Measurements from ENCODE around the gene SYPL1. TPM values are rescaled to one million over a fixed set of nuclear protein-coding genes. Genes with fewer than 3 reads are reported as not detected.
A peak's percentile ranks its signal among the peaks of the same experiment; 100 is the strongest.

SYPL1 gene
- total RNA-seq, 1 experiment from 2014 or later, result 39.2 TPM

GRCh38 chr7:106056513-106057203 is 55.5 kb downstream of the SYPL1 start:
- Histone ChIP-seq H2AK5ac (ENCODE audit: insufficient read length, low read length) (no peak overlapping the region), H3K27ac (ENCODE audit: insufficient read length, low read depth, low read length) (no peak overlapping the region), H3K9ac (ENCODE audit: extremely low read depth, insufficient read length, low read length) (no peak overlapping the region), H4K5ac (ENCODE audit: insufficient read length, low read depth, low read length) (no peak overlapping the region), H2BK12ac (ENCODE audit: insufficient read length, low read depth, low read length) (no peak overlapping the region), H3K56ac (ENCODE audit: insufficient read length, low read depth, low read length) (no peak overlapping the region), H3K27me3 (ENCODE audit: insufficient read depth, low read length) (no peaks in the 10 kb centered on the region), H4K8ac (replicated peaks; ENCODE audit: insufficient read length, low read depth, low read length) (no peak overlapping the region), H3K14ac (ENCODE audit: insufficient read depth, low read length) (no peak overlapping the region), H4K20me1 (ENCODE audit: control insufficient read depth, insufficient read depth, insufficient read length) (no peaks in the 10 kb centered on the region), H2BK20ac (ENCODE audit: low read depth, low read length, poor library complexity, severe bottlenecking) (no peak overlapping the region), H3T11ph (ENCODE audit: low read length) (no peak overlapping the region), H2BK15ac (ENCODE audit: low read depth, low read length) (no peak overlapping the region), H2BK120ac (ENCODE audit: low read depth, low read length, poor library complexity, severe bottlenecking) (no peak overlapping the region), H2AFZ (ENCODE audit: low read length) (no peak overlapping the region), H3K79me1 (ENCODE audit: insufficient read depth, low read depth, low read length, poor library complexity, severe bottlenecking) (no peaks in the 10 kb centered on the region), H3K4ac (ENCODE audit: low read depth, low read length) (no peak overlapping the region), H3K18ac (ENCODE audit: insufficient read length, low read depth, low read length) (no peak overlapping the region), H3K79me2 (ENCODE audit: insufficient read depth, low read length) (no peaks in the 10 kb centered on the region), H4K91ac (ENCODE audit: insufficient read length, low read depth, low read length) (no peak overlapping the region), H3K4me2 (ENCODE audit: insufficient read depth, insufficient read length, low read length) (no peak overlapping the region), H3K4me1 (ENCODE audit: insufficient read depth, low read length) (no peaks in the 10 kb centered on the region), H3K23ac (ENCODE audit: insufficient read length, low read depth, low read length) (no peak overlapping the region), H3K9me3 (ENCODE audit: control insufficient read depth, low read depth, low read length) (no peaks in the 10 kb centered on the region), H3K23me2 (ENCODE audit: insufficient read length, low read depth, low read length, poor library complexity, severe bottlenecking) (no peaks in the 10 kb centered on the region), H2BK5ac (ENCODE audit: insufficient read length, low read length) (no peak overlapping the region)
- Mint-ChIP-seq H3K4me3 (no peak overlapping the region), H3K27me3 (ENCODE audit: low read depth) (peaks cover 5% of the 10 kb centered on the region), H3K27ac (no peak overlapping the region), H3K36me3 (ENCODE audit: insufficient read depth in 1 of 3, low read depth in 3 of 3) (peaks cover 0 to 7% (median 0%) of the 10 kb centered on the region in 3 experiments; a peak in 4 of 7 replicates), H3K9me3 (peaks cover 9 to 11% of the 10 kb centered on the region in 2 experiments), H3K4me1 (peaks cover 7 to 15% of the 10 kb centered on the region in 2 experiments)
- peak; percentile 81 for DNase-seq
- TF ChIP-seq, protein P1, sequence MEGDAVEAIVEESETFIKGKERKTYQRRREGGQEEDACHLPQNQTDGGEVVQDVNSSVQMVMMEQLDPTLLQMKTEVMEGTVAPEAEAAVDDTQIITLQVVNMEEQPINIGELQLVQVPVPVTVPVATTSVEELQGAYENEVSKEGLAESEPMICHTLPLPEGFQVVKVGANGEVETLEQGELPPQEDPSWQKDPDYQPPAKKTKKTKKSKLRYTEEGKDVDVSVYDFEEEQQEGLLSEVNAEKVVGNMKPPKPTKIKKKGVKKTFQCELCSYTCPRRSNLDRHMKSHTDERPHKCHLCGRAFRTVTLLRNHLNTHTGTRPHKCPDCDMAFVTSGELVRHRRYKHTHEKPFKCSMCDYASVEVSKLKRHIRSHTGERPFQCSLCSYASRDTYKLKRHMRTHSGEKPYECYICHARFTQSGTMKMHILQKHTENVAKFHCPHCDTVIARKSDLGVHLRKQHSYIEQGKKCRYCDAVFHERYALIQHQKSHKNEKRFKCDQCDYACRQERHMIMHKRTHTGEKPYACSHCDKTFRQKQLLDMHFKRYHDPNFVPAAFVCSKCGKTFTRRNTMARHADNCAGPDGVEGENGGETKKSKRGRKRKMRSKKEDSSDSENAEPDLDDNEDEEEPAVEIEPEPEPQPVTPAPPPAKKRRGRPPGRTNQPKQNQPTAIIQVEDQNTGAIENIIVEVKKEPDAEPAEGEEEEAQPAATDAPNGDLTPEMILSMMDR (conservative IDR thresholded peaks at IDR 0.05), result peak; percentile 80
- no CpG with 5 or more reads among the region's 9 CpGs for WGBS (ENCODE audit: extremely low coverage, insufficient read length, low lambda C conversion rate)

Measured in H9 (cell line).